Stimulated activated naive CD8-positive, alpha-beta T cell treated with anti-CD3 and anti-CD28 coated beads, Interleukin-15, Interleukin-2, amounts not matched to agents 100 ng/mL and 50 ng/mL, for 24 hours (primary cell): Measurements from ENCODE around the gene SFI1.
"Not testable (repeated sequence)": the region's sequence is repeated elsewhere in the genome, so short reads cannot be mapped to it uniquely, and the experiment has no call there.

ENCODE experiments used
- H3K27ac Mint-ChIP-seq: one replicate; pipeline ENCODE4 v1.8.0; 2021; ENCODE audit warnings: mild to moderate bottlenecking, mixed read lengths
- H3K27me3 Mint-ChIP-seq: one replicate; pipeline ENCODE4 v1.8.0; 2021; ENCODE audit warnings: mixed read lengths
- H3K36me3 Mint-ChIP-seq: one replicate; pipeline ENCODE4 v1.8.0; 2021; ENCODE audit warnings: low read depth, mixed read lengths
- H3K4me1 Mint-ChIP-seq: one replicate; pipeline ENCODE4 v1.8.0; 2021; ENCODE audit warnings: low read depth, mixed read lengths
- H3K4me3 Mint-ChIP-seq: one replicate; pipeline ENCODE4 v1.8.0; 2021; ENCODE audit warnings: mild to moderate bottlenecking, mixed read lengths
- H3K9me3 Mint-ChIP-seq: one replicate; pipeline ENCODE4 v1.8.0; 2021; ENCODE audit warnings: mixed read lengths

Gene SFI1

GRCh38 chr22:31503211-31503964 lies 7.1 kb downstream of the SFI1 start:
- peaks cover 82% of the 10 kb centered on the region for H3K4me1 Mint-ChIP-seq
- H3K27ac Mint-ChIP-seq = no peak overlapping the region
- H3K27me3 Mint-ChIP-seq = no peaks in the 10 kb centered on the region
- H3K36me3 Mint-ChIP-seq = peaks cover 60% of the 10 kb centered on the region
- H3K4me3 Mint-ChIP-seq = no peak overlapping the region
- H3K9me3 Mint-ChIP-seq = peaks cover 5% of the 10 kb centered on the region

- H3K27ac Mint-ChIP-seq = no peak overlapping the region
- H3K27me3 Mint-ChIP-seq = no peaks in the 10 kb centered on the region
- peaks cover 82% of the 10 kb centered on the region for H3K4me1 Mint-ChIP-seq
- H3K36me3 Mint-ChIP-seq = peaks cover 61% of the 10 kb centered on the region
- H3K4me3 Mint-ChIP-seq = no peak overlapping the region
- H3K9me3 Mint-ChIP-seq = peaks cover 5% of the 10 kb centered on the region
Observed at GRCh38 chr22:31504282-31504681, 7.9 kb downstream of the SFI1 start.

- H3K9me3 Mint-ChIP-seq, H3K27me3 Mint-ChIP-seq, H3K4me3 Mint-ChIP-seq: not testable (repeated sequence)
- Mint-ChIP-seq H3K4me1 (peaks cover 68% of the 10 kb centered on the region), H3K36me3 (peaks cover 68% of the 10 kb centered on the region), H3K27ac (peak overlapping the region; percentile 68)
Observed at GRCh38 chr22:31507517-31507916, 11.2 kb downstream of the SFI1 start.

DNA sequence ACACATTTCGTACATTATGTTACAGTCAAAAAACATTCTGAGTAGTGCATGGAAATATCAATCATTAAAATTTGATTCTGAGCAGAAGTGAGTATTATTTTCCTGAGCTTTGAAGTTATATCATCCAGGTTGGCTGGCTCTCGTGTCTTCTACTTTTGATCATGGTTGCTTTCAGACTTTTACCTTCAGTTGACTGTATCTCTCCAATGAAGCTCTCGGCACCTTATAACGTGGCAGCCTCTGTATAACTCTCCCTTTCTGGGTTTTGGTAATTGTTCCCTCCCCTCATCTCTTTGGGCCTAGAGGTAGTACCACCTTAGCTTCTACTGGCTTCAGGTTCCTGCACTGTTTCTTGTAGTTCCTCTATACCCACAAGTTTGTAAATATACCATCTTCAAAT lies 12.2 kb downstream of the SFI1 start:
- H3K4me1 Mint-ChIP-seq = peaks cover 58% of the 10 kb centered on the region
- H3K4me3 Mint-ChIP-seq = no peak overlapping the region
- H3K9me3 Mint-ChIP-seq = peaks cover 5% of the 10 kb centered on the region
- no peaks in the 10 kb centered on the region for H3K27me3 Mint-ChIP-seq
- H3K27ac Mint-ChIP-seq = peak overlapping the region; percentile 24
- peaks cover 66% of the 10 kb centered on the region for H3K36me3 Mint-ChIP-seq

GRCh38 chr22:31509061-31509762 lies 12.9 kb downstream of the SFI1 start:
- Mint-ChIP-seq H3K36me3 (peaks cover 62% of the 10 kb centered on the region), H3K4me1 (peaks cover 53% of the 10 kb centered on the region), H3K27ac (peak overlapping the region; percentile 26)

DNA sequence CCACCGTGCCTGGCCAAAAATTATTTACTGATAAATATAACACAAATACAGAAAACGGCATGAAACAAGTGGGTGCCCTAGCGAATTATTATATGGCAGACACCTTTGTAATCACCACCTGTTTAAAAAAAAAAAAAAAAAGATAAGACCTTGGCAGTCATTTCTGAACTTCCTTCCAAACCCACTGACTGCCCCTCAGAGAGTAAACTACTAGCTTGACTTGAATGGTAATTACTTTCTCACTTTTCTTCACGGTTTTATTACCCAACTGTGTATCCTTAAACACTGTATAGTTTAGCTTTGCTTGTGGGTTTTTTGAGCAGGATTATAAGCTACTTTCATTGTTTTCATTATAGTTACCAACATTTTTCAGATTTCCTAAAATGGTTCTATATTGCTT lies 23.7 kb downstream of the SFI1 start:
- Mint-ChIP-seq H3K27me3 (no peaks in the 10 kb centered on the region), H3K4me1 (peaks cover 66% of the 10 kb centered on the region), H3K36me3 (peaks cover 71% of the 10 kb centered on the region), H3K27ac (peak overlapping the region; percentile 19), H3K9me3 (peaks cover under 1% of the 10 kb centered on the region), H3K4me3 (no peak overlapping the region)

More at GRCh38 chr22:31509061-31509762, 12.9 kb downstream of the SFI1 start:
- Mint-ChIP-seq H3K9me3 (peaks cover 5% of the 10 kb centered on the region), H3K4me3 (no peak overlapping the region), H3K27me3 (no peaks in the 10 kb centered on the region)

- H3K4me1 Mint-ChIP-seq = peaks cover 75% of the 10 kb centered on the region
- H3K27ac Mint-ChIP-seq = peak overlapping the region; percentile 98
- H3K4me3 Mint-ChIP-seq = peak overlapping the region; percentile 24
- H3K9me3 Mint-ChIP-seq = peaks cover 10% of the 10 kb centered on the region
- H3K27me3 Mint-ChIP-seq = not testable (repeated sequence)
- H3K36me3 Mint-ChIP-seq = peaks cover 72% of the 10 kb centered on the region
Observed at GRCh38 chr22:31524132-31524531, 27.8 kb downstream of the SFI1 start.

DNA sequence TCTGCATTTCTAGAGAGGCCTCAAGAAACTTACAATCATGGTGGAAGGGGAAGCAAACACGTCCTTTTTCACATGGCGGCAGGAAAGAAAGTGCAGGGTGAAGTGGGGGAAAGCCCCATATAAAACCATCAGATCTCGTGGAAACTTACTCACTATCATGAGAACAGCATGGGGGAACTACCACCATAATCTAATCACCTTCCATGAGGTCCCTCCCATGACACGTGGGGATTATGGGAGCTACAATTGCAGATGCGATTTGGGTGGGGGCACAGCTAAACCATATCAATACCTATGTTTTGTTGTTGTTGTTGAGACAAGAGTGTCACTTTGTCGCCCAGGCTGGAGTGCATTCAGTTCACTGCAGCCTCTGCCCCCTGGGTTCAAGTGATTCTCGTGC lies 29.9 kb downstream of the SFI1 start:
- no peaks in the 10 kb centered on the region for H3K27me3 Mint-ChIP-seq
- H3K4me1 Mint-ChIP-seq = peaks cover 78% of the 10 kb centered on the region
- peaks cover 76% of the 10 kb centered on the region for H3K36me3 Mint-ChIP-seq
- peak overlapping the region; percentile 72 for H3K4me3 Mint-ChIP-seq
- H3K27ac Mint-ChIP-seq = peak overlapping the region; percentile 98
- peaks cover 10% of the 10 kb centered on the region for H3K9me3 Mint-ChIP-seq

GRCh38 chr22:31530823-31531195 lies 34.5 kb downstream of the SFI1 start:
- H3K27ac Mint-ChIP-seq = peak overlapping the region; percentile 89
- H3K4me1 Mint-ChIP-seq = peaks cover 70% of the 10 kb centered on the region
- H3K4me3 Mint-ChIP-seq = no peak overlapping the region
- peaks cover 2% of the 10 kb centered on the region for H3K9me3 Mint-ChIP-seq
- no peaks in the 10 kb centered on the region for H3K27me3 Mint-ChIP-seq
- H3K36me3 Mint-ChIP-seq = peaks cover 66% of the 10 kb centered on the region

GRCh38 chr22:31532060-31532459 lies 35.7 kb downstream of the SFI1 start:
- Mint-ChIP-seq H3K27ac (peak overlapping the region; percentile 83), H3K4me3 (peak overlapping the region; percentile 18), H3K27me3 (no peaks in the 10 kb centered on the region), H3K9me3 (no peaks in the 10 kb centered on the region), H3K36me3 (peaks cover 58% of the 10 kb centered on the region), H3K4me1 (peaks cover 68% of the 10 kb centered on the region)

DNA sequence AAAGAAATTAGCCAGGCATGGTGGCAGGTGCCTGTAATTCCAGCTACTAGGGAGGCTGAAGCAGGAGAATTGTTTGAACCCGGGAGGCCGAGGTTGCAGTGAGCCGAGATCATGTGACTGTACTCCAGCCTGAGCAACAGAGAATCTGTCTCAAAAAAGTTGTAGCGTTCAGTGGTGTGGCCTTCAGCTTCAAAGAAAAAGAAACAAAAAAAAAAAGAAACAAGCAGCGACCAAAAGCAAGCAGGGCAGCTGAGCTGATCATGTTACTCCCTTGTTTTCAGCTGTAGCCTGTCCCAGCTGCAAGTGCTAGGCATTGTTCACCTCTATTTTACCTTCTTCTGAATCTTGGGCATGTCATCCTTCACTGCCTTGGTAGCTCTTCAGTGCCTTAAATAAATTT lies 37.0 kb downstream of the SFI1 start:
- peaks cover 76% of the 10 kb centered on the region for H3K4me1 Mint-ChIP-seq
- peak overlapping the region; percentile 39 for H3K4me3 Mint-ChIP-seq
- H3K27me3 Mint-ChIP-seq = no peaks in the 10 kb centered on the region
- H3K36me3 Mint-ChIP-seq = peaks cover 63% of the 10 kb centered on the region
- no peaks in the 10 kb centered on the region for H3K9me3 Mint-ChIP-seq
- peak overlapping the region; percentile 88 for H3K27ac Mint-ChIP-seq

DNA sequence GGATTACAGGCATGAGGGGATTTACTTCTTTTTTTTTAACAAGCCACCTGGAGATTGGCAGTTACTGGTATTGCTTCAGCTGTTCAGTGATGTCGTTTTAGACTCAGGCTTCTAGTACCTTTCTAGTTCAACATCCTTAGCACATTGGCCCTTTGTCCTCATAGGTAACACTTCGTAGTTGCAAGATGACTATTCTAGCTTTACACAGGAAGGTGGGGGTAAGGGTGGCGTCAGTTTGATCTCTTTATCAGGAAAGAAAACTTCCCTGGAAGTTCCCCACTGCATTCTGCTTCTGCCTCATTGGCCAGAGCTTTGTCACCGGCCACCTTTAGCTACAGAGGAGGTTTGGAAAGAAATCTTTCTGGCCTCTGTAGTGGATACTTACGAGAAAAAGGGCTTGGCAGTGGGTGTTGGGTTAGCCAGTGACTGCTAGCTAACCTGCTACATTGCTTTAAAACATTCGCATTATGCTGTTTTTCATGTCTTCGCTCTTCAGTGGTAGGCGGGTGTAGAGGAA lies 40.7 kb downstream of the SFI1 start:
- Mint-ChIP-seq H3K27ac (peak overlapping the region; percentile 98), H3K36me3 (peaks cover 57% of the 10 kb centered on the region), H3K27me3 (no peaks in the 10 kb centered on the region), H3K4me3 (peak overlapping the region; percentile 39), H3K9me3 (no peaks in the 10 kb centered on the region), H3K4me1 (peaks cover 78% of the 10 kb centered on the region)

- H3K36me3 Mint-ChIP-seq = peaks cover 52% of the 10 kb centered on the region
- H3K9me3 Mint-ChIP-seq = no peaks in the 10 kb centered on the region
- peak overlapping the region; percentile 68 for H3K4me3 Mint-ChIP-seq
- H3K27ac Mint-ChIP-seq = peak overlapping the region; percentile 98
- H3K27me3 Mint-ChIP-seq = no peaks in the 10 kb centered on the region
- peaks cover 62% of the 10 kb centered on the region for H3K4me1 Mint-ChIP-seq
Observed at GRCh38 chr22:31538815-31539214, 42.5 kb downstream of the SFI1 start.

- H3K4me1 Mint-ChIP-seq = peaks cover 62% of the 10 kb centered on the region
- H3K27me3 Mint-ChIP-seq, H3K4me3 Mint-ChIP-seq, H3K9me3 Mint-ChIP-seq: not testable (repeated sequence)
- peak overlapping the region; percentile 91 for H3K27ac Mint-ChIP-seq
- peaks cover 47% of the 10 kb centered on the region for H3K36me3 Mint-ChIP-seq
Observed at GRCh38 chr22:31540166-31540565, 43.8 kb downstream of the SFI1 start.

- Mint-ChIP-seq H3K27ac (peak overlapping the region; percentile 91), H3K27me3 (no peaks in the 10 kb centered on the region), H3K36me3 (peaks cover 49% of the 10 kb centered on the region), H3K9me3 (no peaks in the 10 kb centered on the region), H3K4me3 (no peak overlapping the region), H3K4me1 (peaks cover 59% of the 10 kb centered on the region)
Observed at GRCh38 chr22:31540966-31541365, 44.6 kb downstream of the SFI1 start.
